Measurements from ENCODE around the gene FAT1.

- TF ChIP-seq CTCF (IDR thresholded peaks at IDR 0.05) (no peak), POLR2A (IDR thresholded peaks at IDR 0.05) (no peak)
These were observed 9.5 kb downstream of the FAT1 start for GRCh38 chr4:186714006-186714675.

Data from esophagus squamous epithelium (tissue), 4 donors.